Panc1 (cell line): ENCODE measurements around the gene FAM89A.

ENCODE experiments used
- POLR2AphosphoS5 ChIP-seq: IDR thresholded peaks from 2 replicates; pipeline ENCODE4 v1.6.1; 2012; ENCODE audit warnings: mild to moderate bottlenecking, low read depth, low read length, moderate library complexity
- TF ChIP-seq, protein P1 (sequence below): fragments of 450-650 bp; IDR thresholded peaks from 2 replicates; pipeline ENCODE4 v1.5.1; 2017; ENCODE audit warnings: mild to moderate bottlenecking

DNA sequence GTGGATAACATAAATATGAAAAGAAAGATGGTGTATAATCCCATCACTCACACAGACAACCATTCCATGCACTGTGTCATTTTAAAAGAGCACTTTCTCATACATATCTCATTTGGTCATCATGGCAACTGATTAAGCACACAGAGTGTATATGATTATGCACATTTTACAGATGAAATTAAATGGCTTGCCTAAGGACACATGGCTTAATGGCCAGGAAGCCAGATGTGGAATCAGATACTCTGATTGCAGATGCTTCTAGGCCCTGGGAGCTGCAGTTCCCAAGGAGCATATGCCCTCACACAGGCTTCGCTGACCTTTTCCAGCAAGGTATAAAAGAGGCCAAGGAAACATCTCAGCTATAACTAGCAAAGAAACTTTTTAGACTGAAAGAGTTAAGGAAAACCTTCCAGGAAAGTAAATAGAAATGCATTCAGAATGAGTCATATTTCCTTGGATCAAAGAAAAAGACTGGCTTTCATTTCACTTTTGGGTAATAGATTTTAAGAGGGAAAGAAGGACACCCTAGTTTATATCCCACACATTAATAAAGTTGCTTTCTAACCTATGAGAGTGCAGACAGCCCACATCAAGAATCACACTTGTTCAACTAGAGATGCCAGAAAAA, 19.6 kb upstream of the FAM89A start:
- TF ChIP-seq, protein P1, sequence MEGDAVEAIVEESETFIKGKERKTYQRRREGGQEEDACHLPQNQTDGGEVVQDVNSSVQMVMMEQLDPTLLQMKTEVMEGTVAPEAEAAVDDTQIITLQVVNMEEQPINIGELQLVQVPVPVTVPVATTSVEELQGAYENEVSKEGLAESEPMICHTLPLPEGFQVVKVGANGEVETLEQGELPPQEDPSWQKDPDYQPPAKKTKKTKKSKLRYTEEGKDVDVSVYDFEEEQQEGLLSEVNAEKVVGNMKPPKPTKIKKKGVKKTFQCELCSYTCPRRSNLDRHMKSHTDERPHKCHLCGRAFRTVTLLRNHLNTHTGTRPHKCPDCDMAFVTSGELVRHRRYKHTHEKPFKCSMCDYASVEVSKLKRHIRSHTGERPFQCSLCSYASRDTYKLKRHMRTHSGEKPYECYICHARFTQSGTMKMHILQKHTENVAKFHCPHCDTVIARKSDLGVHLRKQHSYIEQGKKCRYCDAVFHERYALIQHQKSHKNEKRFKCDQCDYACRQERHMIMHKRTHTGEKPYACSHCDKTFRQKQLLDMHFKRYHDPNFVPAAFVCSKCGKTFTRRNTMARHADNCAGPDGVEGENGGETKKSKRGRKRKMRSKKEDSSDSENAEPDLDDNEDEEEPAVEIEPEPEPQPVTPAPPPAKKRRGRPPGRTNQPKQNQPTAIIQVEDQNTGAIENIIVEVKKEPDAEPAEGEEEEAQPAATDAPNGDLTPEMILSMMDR = no peak
- no peak for TF ChIP-seq POLR2AphosphoS5
